Activated CD4-positive, alpha-beta T cell treated with anti-CD3 and anti-CD28 coated beads for 48 hours (primary cell): ENCODE measurements around the gene WDR74.
"Not testable (repeated sequence)": the region's sequence is repeated elsewhere in the genome, so short reads cannot be mapped to it uniquely, and the experiment has no call there.

ENCODE experiments used
- DNase-seq: peaks from one replicate; pipeline ENCODE4 v3.0.0-alpha.2; 2020

Gene WDR74

GRCh38 chr11:62859281-62859703 lies 19.9 kb upstream of the WDR74 start:
- not testable (repeated sequence) for DNase-seq

- no peak for DNase-seq
These were observed 18.8 kb upstream of the WDR74 start for GRCh38 chr11:62858201-62858600.

GRCh38 chr11:62857541-62857982 lies 18.2 kb upstream of the WDR74 start:
- no peak for DNase-seq

- no peak for DNase-seq
These were observed 17.0 kb upstream of the WDR74 start for GRCh38 chr11:62856333-62856895.

GRCh38 chr11:62855571-62856332 lies 16.4 kb upstream of the WDR74 start:
- DNase-seq = peak; percentile 99

- no peak for DNase-seq
These were observed 15.6 kb upstream of the WDR74 start for GRCh38 chr11:62854825-62855570.

- DNase-seq = no peak
These were observed 14.8 kb upstream of the WDR74 start for GRCh38 chr11:62854013-62854824.

GRCh38 chr11:62853279-62853965 lies 14.0 kb upstream of the WDR74 start:
- DNase-seq = peak; percentile 31

- DNase-seq = no peak
These were observed 13.3 kb upstream of the WDR74 start for GRCh38 chr11:62852523-62853188.

- DNase-seq = no peak
These were observed 12.6 kb upstream of the WDR74 start for GRCh38 chr11:62851807-62852522.

GRCh38 chr11:62850911-62851806 lies 11.8 kb upstream of the WDR74 start:
- peak; percentile 61 for DNase-seq

- no peak for DNase-seq
These were observed 8.5 kb upstream of the WDR74 start for GRCh38 chr11:62847767-62848314.

- DNase-seq = no peak
These were observed 6.8 kb upstream of the WDR74 start for GRCh38 chr11:62846177-62846576.

- no peak for DNase-seq
These were observed 4.8 kb upstream of the WDR74 start for GRCh38 chr11:62844154-62844553.

GRCh38 chr11:62843466-62843865 lies 4.1 kb upstream of the WDR74 start:
- no peak for DNase-seq

- DNase-seq = not testable (repeated sequence)
These were observed 3.5 kb upstream of the WDR74 start for GRCh38 chr11:62842891-62843290.

GRCh38 chr11:62842171-62842741 lies 2.9 kb upstream of the WDR74 start:
- DNase-seq = peak; percentile 61

GRCh38 chr11:62841361-62842170 lies 2.2 kb upstream of the WDR74 start:
- DNase-seq = peak; percentile 85
